ENCODE data around the gene CENATAC.
"Not testable (repeated sequence)": the region's sequence is repeated elsewhere in the genome, so short reads cannot be mapped to it uniquely, and the experiment has no call there.

Gene CENATAC

GRCh38 chr11:119028346-119029068, 30.6 kb downstream of the CENATAC start:
- DNase-seq, result no peak

DNA sequence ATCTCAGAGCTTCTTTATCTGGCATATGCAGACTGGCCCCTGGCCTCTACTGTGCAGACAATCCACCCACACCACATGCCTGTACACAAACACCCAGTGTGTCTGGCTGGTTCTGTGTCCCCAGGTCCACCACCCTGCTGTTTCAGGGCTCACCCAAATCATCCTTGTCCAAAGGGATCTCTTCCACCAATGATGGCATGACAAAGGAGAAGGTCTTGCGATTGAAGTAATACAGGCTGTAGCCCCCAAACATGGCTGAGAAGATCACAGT, 31.1 kb downstream of the CENATAC start:
- no peak for DNase-seq

DNA sequence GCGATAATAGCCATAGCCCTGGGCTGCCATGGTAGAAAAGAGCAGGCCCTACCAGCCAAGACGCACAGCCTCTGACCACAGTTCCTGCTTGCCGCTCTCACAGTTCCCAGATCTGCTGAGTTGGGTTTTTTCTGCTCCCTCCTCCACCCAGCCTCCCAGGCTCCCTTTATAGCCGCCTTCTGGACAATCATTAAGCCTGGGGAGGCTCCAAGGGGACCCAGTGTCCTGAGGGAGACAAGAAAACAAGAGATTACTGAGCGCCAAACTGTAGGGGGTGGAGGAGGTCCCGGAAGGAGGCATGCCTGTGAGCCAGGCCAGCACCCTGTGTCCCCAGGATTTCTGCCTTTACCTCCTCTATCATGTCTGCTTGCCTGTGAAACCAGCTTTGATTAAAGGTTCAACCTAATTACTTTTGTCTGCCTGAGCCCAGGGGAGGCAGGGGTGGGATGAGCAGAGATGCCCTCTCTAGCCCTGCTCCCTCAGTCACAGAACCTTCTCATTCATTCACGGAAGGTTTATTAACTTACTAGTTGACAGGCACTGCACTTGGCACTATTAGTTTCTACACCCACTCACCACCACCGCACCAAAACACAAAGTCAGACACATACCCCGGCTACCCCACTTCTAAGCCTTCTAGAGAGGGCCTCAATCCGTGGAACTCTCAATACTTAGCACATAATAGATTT, 31.5 kb downstream of the CENATAC start:
- DNase-seq, result no peak

DNA sequence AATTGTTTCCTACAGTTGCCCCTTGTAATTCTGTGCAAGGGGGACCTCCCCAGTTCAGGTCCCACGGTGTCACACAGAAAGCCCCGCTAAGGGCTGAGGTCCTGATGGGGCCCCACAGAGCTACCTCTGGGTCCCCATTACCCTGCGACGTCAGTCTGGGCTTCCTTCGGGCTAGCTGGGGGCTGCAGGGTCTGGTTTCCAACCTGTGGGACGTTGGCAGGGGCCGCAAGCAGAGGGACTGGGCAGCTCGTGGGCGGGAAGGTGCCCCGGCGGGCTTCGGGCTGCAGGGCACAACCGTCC, 32.0 kb downstream of the CENATAC start:
- no peak for DNase-seq

DNA sequence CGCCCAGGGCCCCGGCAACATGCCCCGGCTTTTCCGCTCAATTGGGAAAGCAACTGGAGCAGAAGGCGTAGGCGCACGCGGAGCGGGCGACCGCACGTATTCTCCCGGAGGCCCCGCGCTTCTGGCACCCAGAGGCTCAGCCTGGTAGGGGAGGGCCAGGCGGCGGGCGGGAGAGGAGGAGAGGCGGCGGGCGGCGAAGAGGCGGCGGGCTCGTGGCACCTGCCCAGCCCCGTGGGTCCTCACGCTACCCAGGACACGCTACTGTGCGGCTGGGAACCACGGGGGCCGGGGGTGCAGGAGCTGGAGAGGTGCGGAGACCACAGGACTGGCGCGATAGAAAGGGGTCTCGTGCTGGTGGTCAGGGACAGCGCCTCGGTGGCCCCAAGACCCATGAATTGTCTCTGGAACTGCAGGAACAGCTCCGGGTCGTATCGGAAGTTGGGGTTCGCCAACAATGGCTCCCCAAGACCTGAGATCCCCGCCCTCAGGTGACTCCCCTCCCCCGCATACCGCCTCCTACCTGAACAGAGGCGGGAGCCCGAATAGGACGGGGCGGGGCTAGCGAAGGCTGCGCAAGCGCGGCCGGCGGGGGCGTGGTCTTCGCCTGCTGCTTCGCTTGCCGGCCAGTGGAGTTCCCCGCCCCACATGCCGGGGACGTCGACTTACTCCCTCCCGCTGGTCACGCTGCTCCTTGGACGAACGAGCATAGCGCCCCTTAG, 32.5 kb downstream of the CENATAC start, which contains the start of gene SLC37A4:
SLC37A4 (minus strand) TSS at position 549 of the 719 bp plus-strand sequence.
- peak; percentile 96 for DNase-seq

DNA sequence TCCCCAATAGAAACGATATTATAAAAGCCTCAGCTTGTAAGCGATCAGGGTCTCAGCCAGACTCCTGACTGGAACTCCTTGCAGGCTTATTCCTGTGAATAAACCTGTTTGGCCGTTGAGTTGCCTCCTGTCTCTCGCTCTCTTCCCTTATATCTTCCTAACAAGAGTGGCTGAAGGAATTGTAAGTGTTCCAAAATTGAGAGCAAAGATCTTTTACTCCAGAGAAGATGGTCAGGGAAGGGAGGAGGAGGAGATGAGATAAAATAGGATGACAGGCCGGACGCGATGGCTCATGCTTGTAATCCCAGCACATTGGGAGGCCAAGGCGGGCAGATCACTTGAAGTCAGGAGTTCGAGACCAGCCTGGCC, 34.0 kb downstream of the CENATAC start:
- no peak for DNase-seq

DNA sequence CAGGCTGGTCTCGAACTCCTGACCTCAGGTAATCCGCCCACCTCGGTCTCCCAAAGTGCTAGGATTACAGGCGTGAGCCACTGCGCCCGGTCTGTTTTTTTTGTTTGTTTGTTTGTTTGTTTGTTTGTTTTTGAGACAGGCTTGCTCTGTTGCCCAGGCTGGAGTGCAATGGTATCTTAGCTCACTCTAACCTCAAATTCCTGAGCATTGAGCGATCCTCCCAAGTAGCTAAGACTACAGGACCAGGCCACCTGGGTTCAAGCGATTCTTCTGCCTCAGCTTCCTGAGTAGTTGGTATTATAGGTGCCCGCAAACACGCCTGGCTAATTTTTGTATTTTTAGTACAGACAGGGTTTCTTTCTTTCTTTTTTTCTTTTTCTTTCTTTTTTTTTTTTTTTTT, 35.5 kb downstream of the CENATAC start:
- DNase-seq, result peak; percentile 44

DNA sequence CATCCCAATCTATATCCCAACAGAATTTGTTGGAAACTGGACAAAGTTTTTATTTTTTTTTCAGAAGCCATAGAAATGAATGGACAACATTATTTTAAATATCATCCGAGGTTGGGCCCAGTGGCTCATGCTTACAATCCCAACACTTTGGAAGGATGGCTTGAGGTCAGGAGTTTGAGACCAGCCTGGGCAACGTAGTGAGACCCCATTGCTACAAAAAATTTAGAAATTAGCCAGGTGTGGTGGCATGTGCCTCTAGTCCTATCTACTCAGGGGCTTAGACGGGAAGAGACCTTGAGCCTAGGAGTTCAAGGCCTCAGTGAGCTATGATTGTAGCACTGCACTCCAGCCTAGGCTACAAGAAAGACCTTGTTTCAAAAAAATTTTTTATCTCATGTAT, 36.9 kb downstream of the CENATAC start:
- no peak for DNase-seq

DNA sequence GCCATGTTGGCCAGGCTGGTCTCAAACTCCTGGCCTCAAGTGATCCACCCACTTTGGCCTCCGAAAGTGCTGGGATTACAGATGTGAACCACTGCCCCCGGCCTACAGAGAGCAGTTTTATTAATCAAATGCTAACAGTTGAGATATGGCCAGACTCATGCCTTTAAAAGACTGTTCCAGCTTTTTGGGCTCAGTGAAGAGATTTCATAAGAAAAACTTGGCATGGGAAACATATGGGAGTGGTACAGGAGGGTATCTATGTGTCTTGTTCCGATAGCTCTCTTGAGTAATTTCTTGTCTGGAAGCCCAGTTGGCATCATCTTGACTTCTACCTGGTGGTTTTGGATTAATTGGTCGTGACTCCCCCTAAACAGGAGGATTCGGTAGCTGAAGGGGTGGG, 40.9 kb downstream of the CENATAC start:
- DNase-seq, result no peak

- not testable (repeated sequence) for DNase-seq
These were observed 41.5 kb downstream of the CENATAC start for GRCh38 chr11:119039471-119039870.

DNA sequence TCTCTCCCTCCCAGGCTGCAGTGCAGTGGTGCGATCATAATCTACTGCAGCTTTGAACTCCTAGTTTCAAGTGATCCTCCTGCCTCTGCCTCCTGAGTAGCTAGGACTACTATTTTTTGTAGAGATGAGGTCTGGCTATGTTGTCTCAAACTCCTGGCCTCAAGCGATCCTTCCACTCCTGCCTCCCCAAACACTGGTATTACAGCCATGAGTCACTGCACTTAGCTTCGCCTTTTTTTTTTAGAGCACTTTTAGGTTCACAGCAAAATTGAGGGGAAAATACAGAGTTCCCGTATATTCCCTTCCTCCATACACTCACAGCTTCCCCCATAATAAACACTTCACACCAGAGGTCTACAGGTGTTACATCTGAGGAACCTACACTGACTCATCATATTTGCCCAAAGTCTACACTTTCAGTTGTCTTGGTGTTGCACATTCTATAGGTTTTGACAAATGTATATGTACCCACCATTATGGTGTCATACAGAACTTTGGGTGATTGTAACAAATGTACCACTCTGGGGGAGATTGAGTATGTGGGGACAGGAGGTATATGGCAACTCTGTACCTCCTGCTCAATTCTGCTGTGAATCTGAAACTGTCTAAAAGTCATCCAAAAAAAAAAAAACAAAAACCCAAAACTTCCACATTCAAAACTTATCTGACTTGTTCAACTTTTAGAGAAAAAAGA, 44.0 kb downstream of the CENATAC start:
- peak; percentile 37 for DNase-seq

DNA sequence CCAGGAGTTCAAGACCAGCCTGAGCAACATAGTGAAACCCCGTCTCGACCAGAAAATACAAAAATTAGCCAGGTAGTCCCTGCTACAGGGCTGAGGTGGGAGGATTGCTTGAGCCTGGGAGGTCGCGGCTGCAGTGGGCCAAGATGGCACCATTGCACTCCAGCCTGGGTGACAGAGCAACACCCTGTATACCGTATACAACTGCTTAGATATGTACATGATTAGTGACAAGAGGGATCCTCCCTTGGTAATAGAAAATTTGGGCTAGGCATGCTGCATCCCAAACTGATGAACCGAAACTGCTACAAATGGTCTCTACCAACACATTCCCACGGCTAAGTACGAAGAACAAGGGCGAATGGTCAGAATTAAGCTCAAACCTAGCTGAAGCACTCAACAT, 45.0 kb downstream of the CENATAC start:
- DNase-seq, result no peak

DNA sequence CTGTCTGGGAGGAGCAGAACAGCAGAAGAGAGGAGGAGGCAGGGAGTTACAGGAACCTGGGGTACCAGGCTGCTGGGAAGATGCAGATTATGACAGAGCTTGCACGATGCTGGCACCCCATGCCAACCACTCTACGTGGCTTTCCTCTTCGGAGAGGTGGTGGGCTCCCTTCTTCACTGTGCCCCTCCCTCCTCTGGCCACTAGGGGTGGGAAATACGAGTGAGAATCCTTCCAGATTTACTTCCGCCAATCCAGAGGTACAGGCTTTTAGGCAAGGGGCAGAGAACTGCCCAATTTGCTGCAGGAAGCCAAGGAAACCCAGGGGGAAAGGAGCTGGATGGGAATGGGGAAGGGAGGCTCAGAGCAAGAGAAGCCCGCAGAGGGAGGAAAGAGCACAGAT, 46.8 kb downstream of the CENATAC start:
- DNase-seq, result no peak

GRCh38 chr11:119046489-119046888, 48.6 kb downstream of the CENATAC start:
- no peak for DNase-seq

GRCh38 chr11:119047205-119047604, 49.3 kb downstream of the CENATAC start:
- no peak for DNase-seq

DNA sequence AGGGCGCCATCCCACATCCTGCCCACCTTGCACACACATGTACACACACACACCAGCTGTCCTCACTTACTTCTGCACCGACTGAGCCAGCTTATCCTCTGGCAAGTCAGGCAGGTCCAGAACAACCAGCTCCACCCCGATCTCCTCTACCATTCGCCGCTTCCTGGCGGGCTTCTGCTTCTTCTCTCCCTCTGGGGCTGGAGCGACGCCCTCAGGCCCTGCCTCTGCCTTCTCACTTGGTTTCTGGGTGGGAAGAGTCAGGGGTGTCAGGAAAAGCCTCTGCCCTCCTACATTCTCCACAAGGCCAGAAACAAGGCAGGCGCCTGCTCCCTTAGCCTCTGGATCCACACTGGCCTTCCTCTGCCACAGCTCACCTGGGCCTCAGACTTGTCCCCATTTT, 50.7 kb downstream of the CENATAC start:
- no peak for DNase-seq

- no peak for DNase-seq
These were observed 51.1 kb downstream of the CENATAC start for GRCh38 chr11:119049081-119049480.

GRCh38 chr11:119051440-119052162, 53.7 kb downstream of the CENATAC start:
- DNase-seq, result no peak

GRCh38 chr11:119052163-119052814, 54.4 kb downstream of the CENATAC start:
- no peak for DNase-seq

GRCh38 chr11:119054418-119054817, 56.5 kb downstream of the CENATAC start:
- no peak for DNase-seq

DNA sequence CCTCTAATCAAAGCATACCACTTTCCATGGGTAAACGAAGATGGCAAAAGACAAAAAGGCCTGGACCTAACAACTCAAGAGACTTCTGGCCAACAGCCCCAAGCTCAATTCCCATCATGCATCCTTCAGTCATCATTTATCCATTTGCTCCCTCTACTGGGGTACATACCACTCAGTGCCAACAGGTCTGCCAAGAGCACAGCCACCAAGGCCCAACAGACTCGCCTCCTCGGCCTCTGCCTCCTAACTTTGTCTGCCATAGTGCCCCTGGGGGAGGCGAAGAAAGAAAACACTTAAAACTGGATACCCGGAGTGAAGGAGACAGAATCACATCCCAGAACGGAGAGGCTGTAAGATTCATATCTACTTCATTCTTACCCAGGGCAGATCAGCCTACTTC, 58.0 kb downstream of the CENATAC start:
- DNase-seq, result peak; percentile 32

GRCh38 chr11:119056421-119056999, 58.6 kb downstream of the CENATAC start:
- DNase-seq, result no peak
